B cell (primary cell): ENCODE data around the gene AHCTF1.

Experiments
- CTCF ChIP-seq: fragments of 200-600 bp; IDR thresholded peaks from one replicate; pipeline ENCODE4 v1.8.0; 2022; ENCODE audit warnings: antibody characterized with exemption, mild to moderate bottlenecking
- EZH2 ChIP-seq: IDR thresholded peaks from 2 replicates; pipeline ENCODE4 v1.6.1; 2012; ENCODE audit warnings: borderline replicate concordance, low read depth, mild to moderate bottlenecking, moderate library complexity, low read length; ENCODE audit not compliant: insufficient read depth, poor library complexity, severe bottlenecking

- TF ChIP-seq EZH2 (no peak), CTCF (no peak)
Measured at GRCh38 chr1:246865921-246866320, 65.8 kb downstream of the AHCTF1 start.
